Activated CD8-positive, alpha-beta memory T cell treated with anti-CD3 and anti-CD28 coated beads for 1 hour (primary cell): Measurements from ENCODE around the gene LAP3.
"Not testable (repeated sequence)": the region's sequence is repeated elsewhere in the genome, so short reads cannot be mapped to it uniquely, and the experiment has no call there.

Experiments used
- DNase-seq, 2 donors: peaks; one replicate each; pipeline ENCODE4 v3.0.0-alpha.2; 2020; ENCODE audit warnings: low read depth in 1 of 2; ENCODE audit errors: extremely low read depth in 1 of 2

The LAP3 gene

DNA sequence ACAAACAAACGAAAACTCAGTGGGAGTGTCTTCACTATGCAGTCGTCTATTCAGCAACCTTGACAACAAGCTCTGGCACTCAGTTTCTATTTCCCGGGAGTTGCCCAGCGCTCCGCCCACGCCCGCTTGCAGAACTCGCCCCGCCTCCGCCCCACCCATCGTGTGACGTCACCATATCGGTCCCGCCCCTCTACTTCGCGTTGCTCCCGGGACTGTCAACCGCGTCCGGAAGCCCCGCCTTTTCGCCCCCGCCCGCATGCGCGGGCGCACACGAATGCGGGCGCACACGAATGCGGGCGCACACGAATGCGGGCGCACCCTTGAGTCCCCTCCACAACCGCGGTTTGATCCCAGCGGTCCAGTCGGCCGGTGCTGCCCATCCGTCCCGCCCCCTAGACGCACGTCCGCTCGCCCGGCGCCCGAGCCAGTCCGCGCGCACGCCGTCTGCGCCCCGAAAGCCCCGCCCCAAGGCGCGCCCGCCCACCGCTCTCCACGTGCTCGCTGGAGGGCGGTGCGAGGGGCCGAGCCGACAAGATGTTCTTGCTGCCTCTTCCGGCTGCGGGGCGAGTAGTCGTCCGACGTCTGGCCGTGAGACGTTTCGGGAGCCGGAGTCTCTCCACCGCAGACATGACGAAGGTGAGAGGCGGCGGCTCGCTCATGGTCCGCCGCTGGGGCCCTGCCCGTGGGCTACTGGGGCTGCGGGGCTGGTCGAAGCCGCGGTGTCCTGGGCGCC, at the start of gene LAP3:
Gene LAP3, plus strand, starts transcription at position 267 of the 733 bp plus-strand sequence. Its CDS starts 268 bp downstream, at position 535.
- peak; percentile 96 to 99 for DNase-seq

DNA sequence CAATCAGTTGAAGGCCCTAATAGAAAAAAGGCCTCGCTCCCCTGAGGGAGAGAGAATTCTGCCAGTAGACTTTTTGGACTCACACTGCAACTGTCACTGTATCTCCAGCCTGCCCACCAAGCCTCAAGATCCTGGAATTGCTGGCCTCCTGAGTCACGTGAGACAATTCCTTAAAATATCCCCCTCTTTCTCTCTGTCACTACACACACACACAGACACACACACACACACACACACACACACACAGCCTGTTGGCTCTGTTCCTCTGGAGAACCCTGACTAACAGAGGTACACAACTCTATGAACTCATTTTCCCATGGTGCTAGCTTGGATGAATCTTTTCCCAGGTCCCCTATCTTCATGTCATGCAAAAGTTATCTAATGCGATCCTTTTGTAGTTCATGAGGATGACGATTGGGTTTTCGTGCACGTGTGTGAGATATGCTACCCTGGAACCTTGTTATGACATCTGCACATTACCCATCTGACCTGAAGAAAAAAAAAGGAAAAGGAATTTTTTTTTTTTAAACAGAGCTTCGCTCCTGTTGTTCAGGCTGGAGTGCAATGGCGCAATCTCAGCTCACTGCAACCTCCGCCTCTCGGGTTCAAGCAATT, 48.3 kb upstream of the LAP3 start:
- DNase-seq, result no peak

DNA sequence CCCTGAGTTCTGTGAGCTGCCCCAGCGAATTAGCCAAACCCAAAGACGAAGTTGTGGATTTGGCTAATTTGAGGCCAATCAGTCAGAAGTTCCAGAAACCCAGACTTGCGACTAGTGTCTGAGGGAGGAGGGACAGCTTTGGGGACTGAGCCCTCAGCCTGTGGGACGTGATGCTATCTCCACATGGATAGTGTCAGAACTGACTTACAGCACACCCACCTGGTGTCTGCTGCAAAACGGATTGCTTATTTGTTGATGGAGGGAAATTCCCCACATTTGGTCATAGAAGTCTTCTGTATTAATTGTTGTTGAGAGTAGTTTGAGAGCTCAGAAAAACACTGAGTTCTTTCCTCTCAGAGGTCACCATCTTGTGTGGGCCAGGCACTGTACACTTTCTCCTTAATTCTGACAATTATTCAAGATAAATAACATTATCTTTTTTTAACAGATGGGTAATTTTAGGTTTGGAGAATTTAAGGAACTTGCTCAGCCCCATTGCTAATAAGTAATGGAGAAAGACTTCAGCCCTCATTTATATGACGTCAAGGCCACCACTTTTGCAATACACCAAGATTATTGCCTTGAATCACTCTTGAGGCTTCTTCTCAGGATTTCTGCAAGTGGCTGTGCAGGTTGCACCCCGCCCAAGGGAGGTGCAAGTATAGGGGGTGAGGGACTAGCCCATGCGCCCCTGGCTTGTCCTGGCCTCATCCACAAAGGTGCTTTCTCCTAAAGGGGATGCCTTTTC, 45.3 kb upstream of the LAP3 start:
- DNase-seq, result no peak

DNA sequence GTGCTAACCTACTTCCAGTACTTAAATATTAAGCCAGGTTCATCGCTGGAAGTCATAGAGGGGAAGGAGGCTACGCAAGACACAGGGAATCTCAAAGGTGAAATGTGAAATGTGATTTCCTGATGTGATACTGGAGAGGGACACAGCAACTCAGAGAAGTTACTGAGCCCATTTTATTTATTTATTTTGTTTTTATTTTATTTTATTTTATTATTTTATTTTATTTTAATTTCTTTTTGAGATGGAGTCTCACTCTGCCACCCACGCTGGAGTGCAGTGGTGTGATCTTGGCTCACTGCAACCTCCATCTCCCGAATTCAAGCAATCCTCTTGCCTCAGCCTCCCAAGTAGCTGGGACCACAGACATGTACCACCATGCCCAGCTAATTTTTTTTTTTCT, 42.3 kb upstream of the LAP3 start:
- DNase-seq, result no peak

DNA sequence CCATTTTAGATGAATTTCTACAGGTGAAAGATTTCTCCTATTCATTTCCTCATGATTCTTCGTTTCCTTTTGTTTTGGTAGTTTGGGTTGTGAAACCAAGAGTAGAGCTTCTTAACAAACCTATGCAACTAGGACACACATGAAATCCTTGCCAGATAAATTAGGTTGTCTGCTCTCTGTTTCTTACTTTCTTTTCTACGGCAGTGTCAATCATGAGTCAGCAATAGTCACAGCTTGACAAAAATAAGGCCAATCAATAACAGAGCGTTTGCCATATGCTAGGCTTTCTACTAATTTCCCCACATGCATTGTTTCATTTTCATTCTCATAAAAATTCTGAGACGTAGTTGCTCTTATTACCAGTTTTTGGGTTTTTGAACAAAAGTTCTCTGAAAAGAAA, 41.8 kb upstream of the LAP3 start:
- no peak for DNase-seq

DNA sequence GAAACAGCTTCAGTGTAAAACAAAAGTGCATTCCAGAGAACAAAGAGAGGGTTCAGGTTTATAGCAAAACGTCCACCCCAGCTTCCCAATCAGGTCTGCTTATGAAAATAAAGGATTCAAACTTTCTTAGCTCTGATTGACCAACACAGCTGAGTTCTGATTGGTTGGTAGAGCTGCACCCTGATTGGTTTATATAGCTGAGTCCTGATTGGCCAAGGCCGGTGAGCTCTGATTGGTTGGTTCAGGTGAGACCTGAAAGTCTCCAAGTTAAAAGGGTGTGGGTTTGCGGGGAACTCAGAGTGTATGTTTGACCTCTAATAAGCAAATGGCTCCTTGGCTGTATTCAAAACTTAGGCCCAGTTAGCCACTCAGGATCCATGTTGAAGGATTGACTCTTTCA, 41.1 kb upstream of the LAP3 start:
- no peak for DNase-seq

DNA sequence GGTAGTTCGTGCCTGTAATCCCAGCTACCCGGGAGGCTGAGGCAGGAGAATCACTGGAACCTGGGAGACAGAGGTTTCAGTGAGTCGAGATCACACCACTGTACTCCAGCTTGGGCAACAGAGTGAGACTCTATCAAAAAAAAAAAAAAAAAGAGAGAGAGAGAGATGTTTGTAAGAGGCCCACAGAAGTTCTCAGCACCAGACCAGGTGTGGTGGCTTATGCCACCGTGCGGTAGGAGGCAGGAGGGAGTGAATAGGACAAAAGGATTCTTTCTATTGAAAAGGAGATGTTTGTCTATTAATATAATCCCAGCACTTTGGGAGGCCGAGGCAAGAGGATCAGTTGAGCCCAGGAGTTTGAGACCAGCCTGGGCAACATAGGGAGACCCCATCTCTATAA, 39.9 kb upstream of the LAP3 start:
- not testable (repeated sequence) for DNase-seq

DNA sequence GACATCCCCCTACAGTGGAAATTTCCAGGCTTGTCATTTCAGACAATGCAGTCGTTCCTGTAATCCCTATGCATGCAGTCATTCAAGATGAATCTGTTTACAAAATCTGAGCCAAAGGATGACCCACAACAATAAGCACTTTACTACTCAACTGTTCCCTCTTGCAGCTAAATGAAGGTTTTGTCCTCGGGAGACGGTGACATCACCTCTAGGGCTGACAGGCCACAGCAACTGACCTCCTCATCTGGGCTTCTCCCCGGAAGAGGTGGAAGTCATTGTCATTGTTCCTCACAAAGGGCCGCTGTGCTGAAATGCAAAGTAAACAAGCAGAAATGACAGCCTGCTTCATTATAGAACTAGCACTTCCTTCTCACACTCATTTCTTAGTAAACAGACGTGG, 32.8 kb upstream of the LAP3 start:
- DNase-seq, result no peak

DNA sequence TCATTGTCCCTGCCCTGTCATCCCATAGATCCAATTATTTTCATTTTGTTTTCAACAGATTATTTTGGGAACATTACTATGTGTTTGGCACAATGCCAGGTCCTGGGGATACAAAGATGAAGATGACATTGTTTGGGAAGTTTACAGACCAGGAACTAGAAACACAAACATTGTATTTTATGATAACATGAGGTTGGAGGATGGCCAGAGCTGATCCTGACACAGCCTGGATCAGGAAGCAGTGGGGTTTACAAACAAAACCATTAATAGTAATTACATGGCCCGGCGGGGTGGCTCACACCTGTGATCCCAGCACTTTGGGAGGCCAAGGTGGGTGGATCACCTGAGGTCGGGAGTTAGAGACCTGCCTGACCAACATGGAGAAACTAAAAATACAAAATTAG, 32.2 kb upstream of the LAP3 start:
- no peak for DNase-seq

DNA sequence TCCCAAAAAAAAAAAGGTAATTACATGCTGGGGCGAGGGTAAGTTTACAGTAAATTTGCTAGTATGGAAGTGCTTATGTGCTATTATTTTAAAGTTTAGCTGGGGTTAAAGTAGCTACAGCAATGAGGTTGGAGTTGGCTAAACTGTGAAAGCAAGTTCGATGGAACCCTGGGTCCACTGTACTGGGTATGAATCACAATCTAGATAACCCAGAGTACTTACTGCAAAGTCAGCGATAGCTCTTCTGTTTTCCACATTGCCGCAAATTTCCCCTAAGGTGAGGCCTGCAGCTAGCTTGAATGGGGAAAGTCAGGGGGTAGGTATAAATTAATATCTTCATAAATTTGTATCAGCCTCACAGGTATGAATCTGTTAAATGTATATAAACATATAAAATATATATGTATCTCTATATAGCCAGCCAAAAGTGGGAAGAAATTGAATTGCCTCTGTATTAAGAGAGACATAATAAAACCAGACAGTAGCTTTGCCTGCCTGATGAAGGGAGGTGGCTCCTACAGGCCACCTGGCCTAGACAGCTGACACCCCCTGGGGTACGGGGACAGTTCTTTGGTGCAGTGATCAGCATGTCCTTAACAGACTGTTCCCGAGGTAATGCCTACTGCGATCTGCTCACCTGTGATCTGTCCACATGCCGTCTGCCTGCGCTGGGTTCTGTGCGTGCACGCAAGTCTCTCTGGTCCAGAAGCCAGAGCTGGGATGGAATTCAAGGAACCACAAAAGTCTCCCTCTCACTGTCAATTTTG, 31.4 kb upstream of the LAP3 start:
- no peak for DNase-seq

DNA sequence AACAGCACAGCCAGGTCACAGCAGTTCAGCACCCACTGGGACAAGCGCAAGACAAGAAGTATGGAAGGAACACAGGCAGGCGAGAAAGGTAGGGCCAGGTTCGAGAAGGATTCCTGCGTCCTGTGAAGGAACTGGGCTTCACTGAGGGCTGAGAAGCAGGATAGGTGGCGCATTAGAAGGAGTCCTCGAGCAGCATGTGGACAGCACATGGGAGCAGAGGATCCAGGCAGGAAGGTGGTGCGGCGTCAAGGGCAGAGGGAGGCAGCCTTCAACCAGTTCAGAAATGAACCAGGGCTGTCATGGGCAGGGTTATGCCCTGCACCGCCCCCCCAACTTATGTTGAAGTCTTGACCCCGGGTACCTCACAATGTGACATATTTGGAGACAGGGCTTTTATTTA, 30.8 kb upstream of the LAP3 start:
- DNase-seq, result no peak

DNA sequence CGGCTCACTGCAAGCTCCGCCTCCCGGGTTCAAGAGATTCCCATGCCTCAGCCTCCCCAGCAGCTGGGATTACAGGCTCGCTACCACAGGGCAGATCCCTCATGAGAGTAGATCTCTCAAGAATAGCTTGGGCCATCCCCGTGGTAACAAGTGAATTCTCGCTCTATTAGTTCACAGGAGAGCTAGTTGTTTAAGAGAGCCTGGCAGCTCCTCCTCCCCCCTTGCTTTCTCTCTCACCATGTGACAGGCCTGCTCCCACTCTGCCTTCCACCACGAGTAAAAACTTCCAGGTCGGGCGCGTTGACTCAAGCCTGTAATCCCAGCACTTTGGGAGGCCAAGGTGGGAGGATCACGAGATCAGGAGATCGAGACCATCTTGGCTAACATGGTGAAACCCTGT, 30.3 kb upstream of the LAP3 start:
- DNase-seq, result no peak

DNA sequence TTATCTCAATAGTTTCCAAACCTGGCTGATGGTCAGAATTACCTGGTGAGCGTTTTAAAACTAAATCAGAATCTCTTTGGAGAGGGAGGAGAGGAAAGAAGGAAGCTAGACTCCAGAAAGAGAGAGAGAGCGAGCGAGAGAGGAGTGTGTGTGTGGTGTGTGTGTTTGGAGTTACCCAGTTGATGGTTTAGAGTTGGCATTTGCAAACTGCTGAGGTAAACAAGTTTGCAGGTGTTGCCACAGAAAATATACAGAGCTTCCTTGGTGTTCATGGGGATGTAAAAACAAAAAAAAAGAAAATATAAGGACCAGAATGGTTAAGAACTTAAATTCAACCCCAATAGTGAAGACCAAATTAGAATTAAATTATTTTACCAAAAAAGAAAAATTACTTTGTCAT, 26.4 kb upstream of the LAP3 start:
- no peak for DNase-seq

DNA sequence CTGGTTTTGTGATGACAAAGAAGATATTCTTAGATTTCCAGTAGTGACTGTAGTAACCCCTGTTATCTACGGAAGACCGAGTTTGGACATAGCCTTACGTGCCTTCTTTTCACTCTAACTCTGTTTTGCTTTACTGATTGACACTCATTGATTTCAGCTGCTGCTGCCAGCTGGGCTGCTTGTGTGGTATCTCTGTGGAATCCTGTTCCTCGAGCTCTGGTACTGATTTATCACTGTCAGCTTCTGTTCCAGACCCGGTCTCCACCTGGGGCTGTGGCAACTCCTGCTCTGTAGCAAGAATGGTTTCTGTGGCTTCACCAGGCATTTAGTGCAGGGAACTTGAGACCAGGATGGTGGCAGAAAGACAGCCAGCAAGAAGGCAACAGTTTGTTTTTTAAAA, 24.6 kb upstream of the LAP3 start:
- no peak for DNase-seq

DNA sequence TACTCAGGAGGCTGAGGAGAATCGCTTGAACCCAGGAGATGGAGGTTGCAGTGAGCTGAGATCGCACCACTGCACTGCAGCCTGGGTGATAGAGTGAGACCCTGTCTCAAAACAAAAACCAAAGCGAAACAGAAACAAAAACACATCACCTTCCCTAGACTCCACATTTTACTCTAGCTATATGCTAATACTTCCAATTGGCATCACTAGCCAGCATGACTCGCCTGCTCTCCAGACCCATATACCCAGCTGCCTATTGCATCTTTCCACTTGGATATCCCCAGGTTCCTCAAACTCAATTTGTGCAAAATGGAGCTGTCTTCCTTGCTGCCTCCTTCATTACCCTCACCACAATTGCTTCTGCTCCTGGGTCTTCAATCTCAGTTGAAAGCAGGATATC, 22.4 kb upstream of the LAP3 start:
- no peak for DNase-seq

DNA sequence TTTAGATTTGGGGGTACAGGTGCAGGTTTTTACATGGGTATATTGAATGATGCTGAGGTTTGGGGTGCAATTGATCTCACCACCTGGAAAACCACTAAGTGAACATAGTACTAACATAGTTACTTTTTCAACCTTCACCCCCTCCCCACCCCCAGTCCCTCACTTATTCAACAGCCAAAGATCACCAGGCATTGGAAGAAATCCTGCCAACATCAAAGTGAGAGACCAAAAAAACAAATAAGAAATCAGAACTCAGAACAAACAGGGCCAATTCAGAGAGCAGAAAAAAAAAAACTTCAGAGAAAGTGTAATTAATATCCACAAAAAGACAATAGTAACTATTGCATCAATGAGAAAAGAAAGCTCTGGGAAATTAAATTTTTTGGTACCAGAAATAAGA, 20.5 kb upstream of the LAP3 start:
- DNase-seq, result no peak

DNA sequence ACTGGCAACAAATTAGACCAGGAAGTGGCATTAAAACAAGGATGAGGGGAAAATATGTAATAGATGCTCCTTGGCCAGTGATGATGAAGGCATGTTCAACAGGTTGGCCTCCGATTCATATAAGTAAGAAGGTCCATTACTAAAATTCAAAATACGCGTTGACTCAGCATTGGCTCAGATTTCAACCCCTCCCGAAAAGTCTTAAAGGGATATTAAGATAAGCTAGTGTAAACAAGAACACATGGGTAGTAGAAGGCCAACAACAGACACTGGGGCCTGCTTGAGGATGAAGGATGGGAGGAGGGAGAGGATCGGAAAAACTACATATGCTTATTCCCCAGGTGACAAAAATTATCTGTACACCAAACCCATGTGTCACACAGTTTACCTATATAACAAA, 19.1 kb upstream of the LAP3 start:
- no peak for DNase-seq

DNA sequence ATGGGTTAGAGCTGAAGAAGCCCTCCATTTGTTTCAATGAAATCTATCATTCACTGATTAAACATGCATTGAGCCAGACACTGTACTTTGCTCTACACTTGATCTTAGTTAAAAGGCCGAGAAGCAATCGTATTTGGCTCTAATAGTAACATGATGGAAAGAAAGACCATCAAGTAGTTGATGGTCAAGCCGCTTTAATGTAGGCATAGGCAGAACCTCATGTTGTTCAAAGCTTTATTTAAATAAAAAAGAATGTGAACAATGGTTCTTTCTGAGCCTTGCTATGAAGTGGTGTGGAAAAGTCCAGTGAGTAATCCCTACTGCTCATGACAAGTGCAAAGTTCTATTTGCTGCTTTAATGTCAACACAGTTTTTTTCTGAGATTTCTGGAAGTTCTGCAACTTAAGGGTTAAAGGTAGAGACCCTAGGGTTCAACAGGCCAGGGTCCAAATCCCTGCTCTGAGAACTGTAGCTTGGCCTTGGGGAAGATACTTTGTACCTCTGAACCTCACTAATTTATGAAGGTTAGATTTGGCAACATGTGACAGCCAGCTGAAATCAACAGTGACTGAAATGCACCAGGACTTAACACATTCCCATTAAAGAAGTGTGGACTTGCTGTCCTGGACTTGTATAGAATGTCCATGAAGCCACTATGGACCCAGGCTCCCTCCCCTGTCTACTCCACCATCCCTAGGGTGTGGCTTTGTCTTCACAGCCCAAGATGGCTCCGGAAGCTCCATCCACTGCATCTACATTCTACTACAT, 17.9 kb upstream of the LAP3 start:
- DNase-seq, result no peak

DNA sequence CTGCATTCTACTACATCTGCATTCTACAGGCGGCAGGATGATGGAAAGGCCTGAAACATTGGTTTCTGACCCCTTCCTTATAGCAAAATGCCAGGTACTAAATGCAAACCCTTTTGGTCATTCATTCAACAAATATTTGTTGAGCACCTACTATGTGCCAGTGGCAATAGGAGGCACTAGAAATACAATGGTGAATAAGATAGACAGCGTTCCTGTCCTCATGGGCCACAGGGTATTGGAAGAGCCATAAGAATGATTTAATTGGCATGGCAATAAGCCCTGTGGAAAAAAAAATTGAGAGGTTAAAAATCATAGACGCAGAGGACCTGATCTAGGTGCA, 17.3 kb upstream of the LAP3 start:
- no peak for DNase-seq

DNA sequence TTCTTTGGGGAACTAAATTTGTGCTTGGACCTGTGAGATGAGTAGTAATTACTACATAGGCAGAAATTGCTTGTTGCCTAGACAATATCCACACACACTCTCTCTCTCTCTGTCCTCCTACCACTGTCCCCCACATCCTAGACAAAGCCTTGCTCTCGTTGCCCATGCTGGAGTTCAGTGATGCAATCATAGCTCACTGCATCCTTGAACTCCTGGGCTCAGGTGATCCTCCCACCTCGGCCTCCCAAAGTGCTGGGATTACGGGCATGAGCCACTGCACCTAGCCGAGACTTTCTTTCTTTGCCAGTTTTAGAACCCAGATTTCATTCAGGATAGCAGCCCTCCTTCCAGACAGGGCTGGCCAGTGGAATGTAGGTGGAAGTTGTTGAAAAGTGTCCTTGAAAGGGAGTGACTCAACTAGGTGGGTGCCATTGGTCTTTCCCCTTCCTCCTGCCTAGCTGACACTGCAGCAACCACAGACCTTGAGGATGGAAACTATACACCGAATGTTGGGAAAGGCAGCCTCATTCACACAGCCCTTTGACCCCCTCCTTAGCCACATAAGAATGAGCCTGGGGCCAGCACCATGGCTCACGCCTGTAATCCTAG, 16.8 kb upstream of the LAP3 start:
- DNase-seq, result no peak
